Hepatocyte (in vitro differentiated cells): ENCODE results near the gene ZNF641.

Source experiments
- CTCF ChIP-seq: fragments of 200-600 bp; sonication (generic); IDR thresholded peaks from 2 replicates; pipeline ENCODE4 v1.5.1; 2016; ENCODE audit warnings: antibody characterized with exemption, mild to moderate bottlenecking; ENCODE audit not compliant: poor library complexity
- EZH2 ChIP-seq: fragments of 200-600 bp; sonication (generic); IDR thresholded peaks from 2 replicates; pipeline ENCODE4 v1.6.1; 2016; ENCODE audit warnings: antibody characterized with exemption, mild to moderate bottlenecking, borderline replicate concordance
- EZH2phosphoT487 ChIP-seq: fragments of 200-600 bp; sonication (generic); IDR thresholded peaks from one replicate; pipeline ENCODE4 v1.6.1; 2018; ENCODE audit warnings: antibody characterized with exemption, mild to moderate bottlenecking, low read depth, moderate library complexity; ENCODE audit not compliant: unreplicated experiment, severe bottlenecking

- TF ChIP-seq CTCF: no peak
- TF ChIP-seq EZH2phosphoT487: no peak
- no peak for TF ChIP-seq EZH2
These were observed 29.1 kb upstream of the ZNF641 start for GRCh38 chr12:48379794-48380193.
